ENCODE data around the gene DST. TPM values are rescaled to one million over a fixed set of nuclear protein-coding genes. Genes with fewer than 3 reads are reported as not detected.

The DST gene
- total and polyA plus RNA-seq, 2 of the 8 experiments (the other 6 are each of a cell fraction or from before 2014, with no cell fraction given), result 49.4 to 116 TPM

DNA sequence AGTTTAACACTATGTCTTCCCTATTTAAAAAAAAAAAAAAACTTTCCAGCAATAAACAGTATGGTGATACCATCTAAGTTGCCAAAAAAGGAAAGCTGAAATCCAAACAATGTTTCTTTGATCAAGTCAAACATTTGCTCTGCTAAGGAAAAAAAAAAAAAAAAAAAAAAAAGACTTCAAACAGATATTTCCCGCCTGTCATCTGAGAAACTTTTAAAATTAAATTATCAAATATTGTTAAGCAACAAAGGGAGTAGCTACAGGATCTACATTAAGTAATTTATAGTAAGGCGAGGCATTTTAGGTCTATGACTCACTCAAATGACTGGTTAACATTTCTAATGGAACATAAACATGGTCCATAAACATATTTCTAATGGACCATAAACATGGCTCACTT lies 121.2 kb downstream of the DST start:
- Histone ChIP-seq H2AK5ac (ENCODE audit: low read depth, low read length) (no peak overlapping the region), H3K23me2 (ENCODE audit: low read depth, low read length) (no peaks in the 10 kb centered on the region), H3K4me1 (replicated peaks in 1 of 4; ENCODE audit: control insufficient read depth in 3 of 4, insufficient read depth in 4 of 4, low read length in 3 of 4) (peaks cover 4 to 26% (median 10%) of the 10 kb centered on the region in 4 experiments; a peak in 5 of 7 replicates), H4K20me1 (replicated peaks in 1 of 2; ENCODE audit: control insufficient read depth in 1 of 2, insufficient read depth in 2 of 2, low read length in 2 of 2) (no peaks in the 10 kb centered on the region), H3K9me3 (ENCODE audit: insufficient read depth in 2 of 2, low read depth in 1 of 2, low read length in 1 of 2) (no peaks in the 10 kb centered on the region), H2AFZ (ENCODE audit: low read length) (no peak overlapping the region), H3K79me1 (ENCODE audit: low read depth, low read length) (peaks cover 2% of the 10 kb centered on the region; the same call in 1 of the 2 replicates), H3K27me3 (replicated peaks in 1 of 4; ENCODE audit: control insufficient read depth in 3 of 4, extremely low read depth in 1 of 4, insufficient read depth in 3 of 4, low read length in 3 of 4) (no peaks in the 10 kb centered on the region), H3K9ac (replicated peaks in 1 of 4; ENCODE audit: extremely low read depth in 1 of 4, low read depth in 3 of 4, low read length in 3 of 4) (no peak overlapping the region), H2BK120ac (replicated peaks; ENCODE audit: low read depth, low read length) (no peak overlapping the region), H3K27ac (ENCODE audit: low read depth, low read length) (no peak overlapping the region), H2BK5ac (ENCODE audit: low read depth, low read length) (no peak overlapping the region), H3K36me3 (ENCODE audit: control insufficient read depth in 2 of 4, insufficient read depth in 4 of 4, low read length in 3 of 4) (peaks cover 0 to 10% (median 3%) of the 10 kb centered on the region in 4 experiments; a peak in 3 of 8 replicates), H4K91ac (replicated peaks; ENCODE audit: insufficient read length, low read length) (no peak overlapping the region), H3K18ac (ENCODE audit: extremely low read depth, low read length) (no peak overlapping the region), H3K23ac (ENCODE audit: insufficient read length) (no peak overlapping the region), H3K56ac (replicated peaks; ENCODE audit: insufficient read length, low read depth, low read length) (no peak overlapping the region), H3K79me2 (ENCODE audit: control insufficient read depth in 1 of 2, insufficient read depth in 2 of 2, low read length in 2 of 2) (no peaks in the 10 kb centered on the region), H2BK20ac (ENCODE audit: low read length) (no peak overlapping the region), H3K4me3 (ENCODE audit: extremely low read depth in 1 of 4, insufficient read depth in 2 of 4, low read depth in 3 of 4, low read length in 4 of 4) (no peak overlapping the region; a peak in 1 of 8 replicates), H3K4ac (replicated peaks; ENCODE audit: insufficient read length, low read depth, low read length) (no peak overlapping the region), H3K4me2 (ENCODE audit: insufficient read depth in 1 of 2, low read depth in 2 of 2, low read length in 2 of 2) (no peak overlapping the region; a peak in 1 of 4 replicates), H2BK15ac (ENCODE audit: low read length) (no peak overlapping the region), H4K8ac (ENCODE audit: extremely low read depth, insufficient read depth, low read length) (no peak overlapping the region), H3K14ac (ENCODE audit: insufficient read length) (no peak overlapping the region), H2BK12ac (ENCODE audit: low read depth, low read length) (no peak overlapping the region), H4K5ac (ENCODE audit: insufficient read length, low read depth, low read length) (no peak overlapping the region)
- ChIA-PET POLR2A (ENCODE audit: partially characterized antibody) (no interaction called here), CTCF (ENCODE audit: partially characterized antibody) (interaction anchor here (0.6 to 2.6 kb wide), 4 partner anchors 13 to 49 kb away, joined by 3 to 6 read pairs (median 5); no protein-coding TSS in a partner anchor)
- DNase-seq (ENCODE audit: low read depth in 1 of 2, low spot score in 2 of 2), result no peak
- FAIRE-seq, result no peak
- 84% methylated on average over 2 of the region's 2 CpGs; no CpG with 5 or more reads in 1 of the 2 experiments for WGBS, 2 experiments (ENCODE audit: extremely low coverage in 1 of 2, insufficient coverage in 1 of 2, insufficient read length in 1 of 2, insufficient replicate concordance in 2 of 2, low coverage in 1 of 2, low lambda C conversion rate in 2 of 2, missing lambda C conversion rate in 1 of 2)
- no peak for TF ChIP-seq CBX8 (IDR thresholded peaks at IDR 0.05; ENCODE audit: borderline replicate concordance, low read depth, low read length)
- TF ChIP-seq ZNF274 (IDR thresholded peaks at IDR 0.05; ENCODE audit: borderline replicate concordance, extremely low read depth, low read length), result no peak
- no peak for TF ChIP-seq FOSL1 (IDR thresholded peaks at IDR 0.05; ENCODE audit: insufficient read depth, low read depth, low read length)
- TF ChIP-seq CREB1 (IDR thresholded peaks at IDR 0.05), result no peak
- no peak for TF ChIP-seq EGR1 (IDR thresholded peaks at IDR 0.05; ENCODE audit: borderline replicate concordance, low read depth, low read length)
- TF ChIP-seq CEBPB (IDR thresholded peaks at IDR 0.05; ENCODE audit: low read depth, low read length), result no peak
- no peak for TF ChIP-seq RFX5 (IDR thresholded peaks at IDR 0.05; ENCODE audit: borderline replicate concordance, low read depth, low read length)
- TF ChIP-seq BCL11A (IDR thresholded peaks at IDR 0.05; ENCODE audit: low read depth in 2 of 2, low read length in 2 of 2), result no peak
- TF ChIP-seq, protein P1, sequence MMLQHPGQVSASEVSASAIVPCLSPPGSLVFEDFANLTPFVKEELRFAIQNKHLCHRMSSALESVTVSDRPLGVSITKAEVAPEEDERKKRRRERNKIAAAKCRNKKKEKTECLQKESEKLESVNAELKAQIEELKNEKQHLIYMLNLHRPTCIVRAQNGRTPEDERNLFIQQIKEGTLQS (IDR thresholded peaks at IDR 0.05; ENCODE audit: insufficient read depth, low read depth, low read length), result no peak
- no peak for TF ChIP-seq JUND (IDR thresholded peaks at IDR 0.05; ENCODE audit: low read length)
- TF ChIP-seq NRF1 (IDR thresholded peaks at IDR 0.05; ENCODE audit: low read depth, low read length), result no peak
- TF ChIP-seq BACH1 (IDR thresholded peaks at IDR 0.05; ENCODE audit: low read length), result no peak
- no peak for TF ChIP-seq RNF2 (IDR thresholded peaks at IDR 0.05; ENCODE audit: borderline replicate concordance, low read depth, low read length, missing control alignments, poor library complexity, severe bottlenecking)
- TF ChIP-seq RAD21 (IDR thresholded peaks at IDR 0.05 in 1 of 2, conservative IDR thresholded peaks at IDR 0.05 in 1 of 2; ENCODE audit: low read depth in 2 of 2, low read length in 2 of 2), result no peak
